LHCN-M2 (cell line): ENCODE results near the gene EPS8L2. TPM values are rescaled to one million over a fixed set of nuclear protein-coding genes. Genes with fewer than 3 reads are reported as not detected.

Experiments used
- DNase-seq: peaks from one replicate; pipeline ENCODE4 v3.0.0-alpha.2; 2012; ENCODE audit warnings: low read depth
- total RNA-seq: library from RNA; depleted of rRNA; stranded (reverse); fragments of >200 nt; gene quantifications from 2 replicates; pipeline ENCODE4 v1.2.3, GENCODE V29; 2014

The EPS8L2 gene
- total RNA-seq, 1 experiment from 2014 or later, result 10.9 TPM

DNA sequence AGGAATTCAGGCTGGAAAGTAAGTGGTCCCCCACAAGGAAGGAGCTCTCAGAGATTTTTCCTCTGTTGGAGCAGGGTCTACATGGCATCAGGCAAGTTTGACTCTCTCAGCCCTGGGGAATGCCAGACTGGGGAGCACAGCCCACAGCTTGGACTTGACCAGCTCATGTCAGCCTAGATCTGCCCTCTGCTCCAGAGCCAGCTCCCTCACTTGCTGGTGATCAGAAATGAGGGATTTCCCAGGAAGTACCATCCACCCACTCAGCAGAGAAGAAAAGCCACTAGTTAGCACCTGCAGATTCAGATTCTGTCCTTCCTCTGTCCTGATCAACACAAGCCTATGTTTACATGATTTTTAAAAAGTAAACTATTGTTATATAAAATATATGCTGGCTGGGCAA lies 54.2 kb downstream of the EPS8L2 start:
- no peak for DNase-seq

DNA sequence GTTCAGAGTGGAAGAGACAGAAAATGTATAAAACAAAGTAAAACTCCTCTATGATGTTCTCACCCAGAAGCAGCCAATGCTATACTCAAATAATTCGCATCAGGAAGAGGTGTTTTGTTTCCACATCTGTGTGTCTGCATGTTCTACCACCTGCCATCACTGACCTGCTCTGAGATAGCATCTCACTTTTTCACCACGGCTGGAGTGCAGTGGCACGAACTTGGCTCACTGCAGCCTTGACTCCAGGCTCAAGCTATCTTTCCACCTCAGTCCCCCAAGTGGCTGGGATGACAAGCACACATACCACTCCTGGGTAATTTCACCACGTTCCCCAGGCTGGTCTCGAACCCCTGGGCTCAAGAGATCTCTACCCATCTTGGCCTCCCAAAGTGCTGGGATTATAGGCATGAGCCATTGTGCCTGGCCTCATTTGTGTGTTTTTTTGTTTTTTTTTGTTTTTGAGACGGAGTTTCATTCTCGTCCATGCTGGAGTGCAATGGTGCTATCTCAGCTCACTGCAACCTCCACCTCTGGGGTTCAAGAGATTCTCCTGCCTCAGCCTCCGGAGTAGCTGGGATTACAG lies 55.6 kb downstream of the EPS8L2 start:
- no peak for DNase-seq

DNA sequence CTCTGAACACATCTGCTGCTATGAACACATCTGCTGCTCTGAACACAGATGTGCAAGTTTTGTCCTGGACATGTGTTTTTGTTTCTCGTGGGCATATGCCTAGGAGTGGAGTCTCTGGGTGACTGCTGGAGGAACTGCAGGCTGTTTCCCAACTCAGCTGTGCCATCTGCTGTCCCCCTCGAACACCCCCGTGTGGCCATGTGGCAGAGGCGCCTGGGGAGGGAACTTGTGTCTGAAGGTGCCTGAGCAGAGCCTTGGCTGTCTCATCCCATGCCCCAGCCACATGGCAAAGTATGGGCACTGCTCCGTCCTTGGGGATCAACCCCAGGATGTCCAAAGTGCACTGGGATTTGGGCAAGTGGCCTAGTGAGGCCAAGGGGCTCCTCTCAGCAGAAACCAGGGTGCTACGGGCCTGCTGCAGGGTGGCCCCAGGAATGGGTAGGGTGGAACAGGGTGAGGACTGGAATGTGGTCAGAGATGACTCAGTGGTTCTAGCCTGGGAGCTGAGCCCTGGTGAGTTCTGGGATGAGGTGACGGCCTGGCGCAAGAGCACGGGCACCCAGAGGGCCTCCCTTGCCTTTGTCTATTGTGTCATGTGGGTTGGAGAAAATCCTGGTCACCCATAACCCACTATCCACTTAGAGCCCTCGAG lies 56.5 kb downstream of the EPS8L2 start:
- DNase-seq, result peak; percentile 88

DNA sequence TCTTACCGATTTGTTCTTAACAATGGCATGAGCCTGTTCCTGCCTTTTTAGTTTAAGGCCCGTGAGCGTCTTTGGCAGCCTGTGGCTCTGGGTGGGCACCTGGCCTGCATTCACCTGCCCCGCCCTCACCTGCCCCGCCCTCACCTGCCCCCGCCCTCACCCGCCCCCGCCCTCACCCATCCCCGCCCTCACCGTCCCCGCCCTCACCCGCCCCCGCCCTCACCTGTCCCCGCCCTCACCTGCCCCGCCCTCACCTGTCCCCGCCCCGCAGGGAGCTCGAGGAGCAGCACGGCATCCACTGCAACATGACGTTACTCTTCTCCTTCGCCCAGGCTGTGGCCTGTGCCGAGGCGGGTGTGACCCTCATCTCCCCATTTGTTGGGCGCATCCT lies 57.0 kb downstream of the EPS8L2 start:
- DNase-seq, result no peak

DNA sequence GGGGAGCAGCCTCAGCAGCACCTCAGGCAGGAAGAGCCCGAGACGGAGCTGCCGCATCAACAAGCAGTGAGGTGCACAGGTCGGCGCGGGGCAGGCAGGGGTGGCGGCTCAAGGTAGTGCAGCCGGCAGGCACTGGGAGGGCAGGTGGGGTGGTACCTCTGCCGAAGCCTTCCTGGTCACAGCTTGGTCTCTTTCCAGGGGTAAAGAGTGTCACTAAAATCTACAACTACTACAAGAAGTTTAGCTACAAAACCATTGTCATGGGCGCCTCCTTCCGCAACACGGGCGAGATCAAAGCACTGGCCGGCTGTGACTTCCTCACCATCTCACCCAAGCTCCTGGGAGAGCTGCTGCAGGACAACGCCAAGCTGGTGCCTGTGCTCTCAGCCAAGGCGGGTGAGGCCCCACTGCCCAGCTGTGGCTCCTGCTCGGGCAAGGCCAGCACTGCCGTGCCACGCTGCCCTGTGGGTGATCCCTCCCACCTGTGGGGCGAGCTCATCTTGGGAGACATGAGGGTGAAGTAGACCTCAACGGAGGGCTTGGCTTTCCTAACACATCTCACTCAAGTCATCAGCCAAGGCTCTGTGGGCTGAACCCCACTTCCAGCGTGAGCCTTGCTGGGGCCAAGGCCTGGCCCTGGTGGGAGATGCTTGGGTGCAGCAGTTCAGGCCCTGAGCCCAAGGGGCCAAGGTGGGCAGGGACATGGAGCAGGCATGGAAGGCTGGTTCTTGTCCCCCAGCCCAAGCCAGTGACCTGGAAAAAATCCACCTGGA lies 57.7 kb downstream of the EPS8L2 start:
- no peak for DNase-seq

DNA sequence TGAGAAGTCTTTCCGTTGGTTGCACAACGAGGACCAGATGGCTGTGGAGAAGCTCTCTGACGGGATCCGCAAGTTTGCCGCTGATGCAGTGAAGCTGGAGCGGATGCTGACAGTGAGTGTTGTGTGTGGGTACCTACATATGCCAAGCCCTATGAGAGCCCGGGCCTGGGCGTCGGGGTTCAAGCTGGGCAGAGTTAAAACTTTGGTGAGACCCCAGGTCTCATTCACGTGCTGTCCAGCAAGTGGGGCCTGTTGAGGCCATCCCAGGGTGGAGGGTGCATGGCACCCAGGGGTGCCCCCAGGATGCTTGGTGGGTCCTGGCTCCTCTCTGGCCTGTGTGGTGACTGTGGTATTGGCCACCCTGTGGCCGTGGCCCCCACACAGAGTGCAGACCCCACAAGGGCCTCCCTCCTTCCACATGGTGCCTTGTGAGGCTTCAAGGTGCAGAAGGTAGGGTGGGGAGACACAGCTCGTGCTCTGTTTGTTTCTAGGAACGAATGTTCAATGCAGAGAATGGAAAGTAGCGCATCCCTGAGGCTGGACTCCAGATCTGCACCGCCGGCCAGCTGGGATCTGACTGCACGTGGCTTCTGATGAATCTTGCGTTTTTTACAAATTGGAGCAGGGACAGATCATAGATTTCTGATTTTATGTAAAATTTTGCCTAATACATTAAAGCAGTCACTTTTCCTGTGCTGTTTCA lies 58.4 kb downstream of the EPS8L2 start:
- no peak for DNase-seq

DNA sequence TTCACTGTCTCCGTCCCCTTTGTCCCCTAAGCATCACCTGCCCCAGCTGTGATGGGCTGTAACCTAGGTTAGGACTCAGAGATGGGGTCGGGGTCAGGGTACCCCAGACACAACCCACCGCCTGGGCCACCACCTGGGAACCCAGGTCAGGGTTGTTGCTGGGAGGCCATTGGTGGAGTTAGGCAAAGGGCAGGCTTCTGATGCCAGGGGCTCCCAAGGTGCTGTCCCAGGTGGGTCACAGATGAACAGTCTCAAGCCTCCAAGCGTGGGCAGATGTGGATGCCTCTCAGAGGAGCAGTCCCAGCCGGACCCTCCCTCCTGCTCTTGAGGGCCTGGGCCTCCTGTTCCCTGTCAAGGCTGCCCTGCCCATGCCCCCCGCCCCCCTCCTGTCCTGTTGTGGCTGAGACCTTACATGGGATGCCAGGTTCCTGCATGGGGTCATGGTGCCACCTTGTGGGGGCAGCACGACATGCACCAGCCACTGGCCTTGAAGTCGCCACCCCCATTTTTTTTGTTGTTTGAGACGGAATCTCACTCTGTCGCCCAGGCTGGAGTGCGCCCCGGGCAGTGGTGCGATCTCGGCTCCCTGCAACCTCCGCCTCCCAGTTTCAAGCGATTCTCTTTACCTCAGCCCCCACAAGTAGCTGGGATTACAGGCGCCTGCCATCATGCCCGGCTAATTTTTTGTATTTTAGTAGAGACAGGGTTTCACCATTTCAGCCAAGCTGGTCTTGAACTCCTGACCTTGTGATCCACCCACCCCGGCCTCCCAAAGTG lies 59.2 kb downstream of the EPS8L2 start:
- DNase-seq, result peak; percentile 44

DNA sequence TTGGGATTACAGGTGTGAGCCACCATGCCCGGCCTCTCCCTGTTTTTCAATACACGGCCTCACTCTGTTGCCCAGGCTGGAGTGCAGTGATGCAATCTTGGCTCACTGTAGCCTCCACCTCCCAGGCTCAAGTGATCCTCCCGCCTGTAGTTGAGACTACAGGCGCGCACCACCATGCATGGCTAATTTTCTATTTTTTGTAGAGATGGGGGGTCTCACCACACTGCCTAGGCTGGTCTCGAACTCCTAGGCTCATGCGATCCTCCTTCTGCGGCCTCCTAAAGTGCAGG lies 59.7 kb downstream of the EPS8L2 start:
- no peak for DNase-seq

DNA sequence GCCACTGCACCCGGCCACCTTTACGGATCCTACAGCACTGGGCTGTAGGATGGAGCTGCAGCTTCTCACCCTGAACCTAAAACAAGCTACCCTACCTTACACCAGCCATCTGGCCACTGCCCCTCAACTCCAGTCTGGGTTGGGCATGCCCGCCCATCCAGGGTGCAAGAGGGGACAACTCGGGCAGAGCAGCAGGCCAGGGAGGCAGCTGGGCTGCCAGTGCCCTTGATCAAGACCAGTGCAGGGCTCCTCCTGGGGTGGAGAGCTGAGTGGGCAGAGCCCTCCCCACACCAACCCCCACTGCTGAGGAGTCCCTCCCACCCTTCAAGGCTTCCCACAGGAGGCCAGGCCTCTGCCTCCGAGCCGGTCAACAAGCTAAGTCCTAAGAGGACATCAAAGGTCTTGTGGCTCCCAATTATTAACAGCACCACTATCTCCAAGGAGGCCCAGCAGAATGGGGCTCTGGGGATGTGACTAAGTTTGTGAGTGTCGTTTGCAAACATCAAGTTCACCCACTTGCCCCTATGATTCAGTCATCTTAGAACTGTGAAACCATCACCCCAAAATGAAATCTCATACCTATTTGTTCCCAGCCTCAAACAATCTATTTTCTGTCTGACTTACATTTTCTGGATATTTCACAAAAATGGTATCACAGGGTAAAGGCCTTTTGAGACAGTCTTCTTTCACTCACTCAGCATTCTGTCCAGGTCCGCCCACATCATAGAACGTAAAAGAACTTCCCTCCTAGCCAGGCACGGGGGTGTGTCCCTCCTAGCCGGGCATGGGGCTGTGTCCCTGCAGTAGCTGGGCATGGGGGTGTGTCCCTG lies 60.3 kb downstream of the EPS8L2 start:
- no peak for DNase-seq

DNA sequence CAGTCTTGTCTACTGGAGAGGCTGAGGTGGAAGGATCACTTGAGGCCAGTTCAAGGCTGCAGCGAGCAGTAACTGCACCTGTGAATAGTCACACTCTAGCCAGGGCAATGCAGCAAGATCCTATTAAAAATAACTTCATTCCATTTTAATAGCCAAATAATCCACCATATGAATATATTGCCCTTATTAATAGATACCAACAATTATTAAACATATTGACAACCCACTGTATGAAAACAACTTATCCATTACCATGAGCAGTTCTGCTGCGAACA lies 60.8 kb downstream of the EPS8L2 start:
- no peak for DNase-seq

DNA sequence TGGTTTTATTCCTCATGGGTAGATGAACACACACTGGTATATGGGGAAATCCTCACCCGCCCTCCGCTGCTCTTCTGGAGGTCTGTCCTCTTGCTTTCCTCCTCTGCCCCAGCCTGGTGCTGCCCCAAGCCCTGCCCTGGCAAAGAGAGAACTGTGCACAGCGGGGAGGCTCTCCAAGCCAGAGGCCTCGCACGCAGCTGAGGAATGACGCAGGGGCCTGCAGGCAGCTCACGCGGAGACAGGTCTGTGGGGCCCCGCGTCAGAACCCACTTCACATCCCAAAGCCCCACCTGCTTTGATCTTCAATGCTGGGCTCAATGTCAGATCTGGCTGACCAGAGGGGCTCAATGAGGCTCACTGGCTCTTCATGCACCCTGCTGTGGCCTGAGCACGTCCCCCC lies 61.2 kb downstream of the EPS8L2 start:
- no peak for DNase-seq

DNA sequence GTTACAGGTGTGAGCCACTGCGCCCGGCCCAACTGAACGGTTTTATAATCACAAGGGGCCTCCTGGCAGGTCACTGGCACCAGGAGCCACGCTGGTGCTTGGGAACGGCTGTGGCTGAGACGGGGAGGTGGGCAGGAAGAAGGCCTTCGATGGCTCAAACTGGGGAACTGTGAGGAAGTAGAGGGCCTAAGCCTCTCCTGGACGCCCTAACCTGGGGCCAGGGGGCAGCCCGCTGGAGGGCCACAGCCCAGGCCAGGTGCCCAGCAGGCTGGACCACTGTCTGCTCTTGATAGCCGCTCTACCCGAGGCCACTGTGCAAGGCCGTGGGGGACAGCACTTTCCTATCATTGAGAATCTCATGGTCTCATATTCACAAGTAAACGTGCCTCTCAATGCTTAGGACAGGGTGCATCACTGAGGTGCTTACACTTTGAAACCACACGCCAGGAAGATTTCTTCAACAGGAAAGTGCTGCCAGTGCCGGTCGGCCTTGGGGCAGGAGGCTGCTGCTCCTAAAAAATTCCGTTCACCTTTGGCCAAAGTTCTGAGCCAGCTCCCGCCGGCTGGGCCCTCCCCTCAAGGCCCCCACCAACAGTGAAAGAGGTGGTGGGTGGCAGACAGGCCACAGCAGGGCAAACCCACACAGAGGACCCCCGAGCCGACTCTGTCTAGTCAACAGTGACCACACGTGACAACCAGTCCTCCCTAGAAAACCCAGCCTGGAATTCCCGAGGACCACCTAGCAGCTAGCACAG lies 64.0 kb downstream of the EPS8L2 start:
- DNase-seq, result no peak

DNA sequence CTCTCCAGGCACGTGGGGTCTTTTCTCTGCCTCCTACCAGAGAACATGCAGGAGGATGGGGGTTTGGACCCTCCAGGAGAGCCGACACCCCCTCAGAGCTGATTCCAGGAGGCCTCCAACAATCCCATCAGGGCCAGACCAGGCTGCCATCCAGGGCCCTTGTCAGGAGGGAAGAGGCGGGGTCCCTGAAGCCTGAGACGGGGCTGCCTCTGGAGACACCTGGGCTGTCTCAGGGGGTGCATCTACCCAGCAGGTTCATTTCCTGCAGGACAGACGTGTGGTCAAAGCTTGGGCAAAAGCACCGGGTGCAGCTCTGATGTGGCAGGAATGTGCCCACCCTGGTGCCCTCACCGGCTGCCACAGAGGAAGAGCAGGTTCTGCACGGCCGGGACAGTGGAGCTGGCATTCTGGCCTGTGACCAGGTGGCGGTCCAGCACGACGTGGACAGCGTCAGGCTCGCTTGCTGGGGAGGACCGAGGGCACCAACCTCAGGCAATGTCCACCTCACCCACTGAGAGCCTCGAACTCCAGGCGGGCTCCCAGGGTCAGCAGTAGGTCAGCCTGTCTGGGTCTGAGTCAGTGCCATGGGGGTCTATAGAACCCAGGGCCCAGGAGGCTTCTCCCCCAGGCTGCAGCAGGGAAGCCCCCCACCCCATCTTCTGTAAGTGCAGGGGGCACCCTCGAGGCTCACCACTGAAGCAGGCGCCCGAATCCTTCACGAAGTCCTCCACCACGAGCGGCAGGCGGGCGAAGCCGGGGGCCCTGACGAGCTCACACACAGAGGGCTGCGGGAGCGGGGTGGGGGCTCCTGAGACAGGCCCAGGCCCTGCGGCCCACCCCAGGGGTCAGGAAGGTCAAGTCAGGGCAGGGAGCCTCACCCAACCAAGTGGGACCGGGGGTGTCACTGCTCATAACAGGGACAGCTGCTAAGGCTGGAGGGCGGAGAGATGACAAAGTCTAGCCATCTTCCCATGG lies 64.9 kb downstream of the EPS8L2 start:
- no peak for DNase-seq

DNA sequence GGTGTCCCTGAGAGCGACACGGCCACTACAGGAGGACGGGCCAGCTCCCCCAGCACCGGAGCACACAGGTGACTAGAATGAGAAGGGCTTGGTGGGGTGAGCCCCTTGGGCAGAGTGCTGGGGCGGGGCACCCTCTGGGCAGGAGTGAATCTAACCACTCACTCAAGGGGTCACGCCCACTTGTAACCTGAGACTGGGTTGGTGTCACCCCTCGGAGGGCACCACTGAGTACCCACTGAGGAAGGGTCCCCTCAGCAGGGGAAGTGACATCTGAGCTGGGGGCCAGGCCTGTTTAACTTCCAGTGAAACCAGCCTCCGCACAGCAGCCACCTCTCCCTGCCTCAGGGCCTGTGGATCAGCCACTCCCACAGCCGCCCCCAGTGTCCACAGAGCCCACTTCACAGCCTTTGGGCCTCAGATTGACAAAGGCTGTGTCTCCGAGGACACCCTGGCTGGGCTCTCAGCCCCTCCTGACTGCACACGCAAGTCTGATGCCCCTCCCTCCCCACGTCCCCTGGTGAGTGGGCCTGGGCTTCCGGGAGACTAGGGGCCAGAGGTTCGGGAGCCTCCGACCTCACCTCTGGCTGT lies 65.7 kb downstream of the EPS8L2 start:
- no peak for DNase-seq

DNA sequence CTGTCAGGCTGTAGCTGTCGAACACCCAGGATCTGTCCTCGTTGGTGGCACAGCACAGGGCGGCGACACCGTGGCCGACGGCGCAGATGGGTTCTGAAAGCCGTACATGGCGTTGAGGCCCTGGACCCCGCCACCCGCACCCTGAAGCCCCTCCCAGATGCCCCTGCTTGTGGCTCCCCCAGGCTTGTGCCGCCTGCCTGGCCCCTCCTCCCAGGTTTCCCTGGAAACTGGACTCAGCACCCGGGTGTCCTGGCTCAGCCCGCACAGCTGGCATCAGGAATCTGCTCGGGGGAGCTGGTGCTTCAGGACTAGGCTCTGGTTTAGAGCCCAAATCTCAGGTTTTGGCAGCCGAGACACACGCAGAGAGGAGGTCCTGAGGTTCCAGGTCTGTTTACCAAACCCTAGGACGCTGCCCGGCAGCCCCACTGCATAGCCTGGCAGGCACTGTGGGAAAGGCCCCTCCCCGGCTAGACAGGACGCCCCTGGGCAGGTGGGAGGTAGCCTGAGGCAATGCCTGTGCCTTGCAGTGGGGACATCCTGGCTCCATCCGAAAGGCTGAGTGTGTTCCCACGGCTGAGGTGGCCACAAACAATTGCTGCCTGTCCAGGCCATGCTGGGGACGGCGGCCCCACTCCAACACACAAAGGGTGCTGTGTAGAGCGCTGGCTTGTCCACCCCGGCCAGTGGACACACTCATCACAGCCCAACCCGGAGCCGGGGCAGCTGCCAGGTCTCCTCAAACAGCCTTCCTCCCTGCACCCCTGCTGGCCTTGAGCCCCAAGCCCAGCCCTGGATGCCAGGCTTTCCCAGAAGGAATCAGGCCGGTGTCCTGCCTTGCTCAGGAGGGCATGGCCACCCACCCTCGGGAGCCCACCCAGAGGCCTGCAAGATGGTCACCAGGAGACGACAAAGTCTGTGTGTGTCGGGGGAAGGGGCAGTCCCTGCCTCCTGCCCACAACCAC lies 66.7 kb downstream of the EPS8L2 start:
- no peak for DNase-seq

DNA sequence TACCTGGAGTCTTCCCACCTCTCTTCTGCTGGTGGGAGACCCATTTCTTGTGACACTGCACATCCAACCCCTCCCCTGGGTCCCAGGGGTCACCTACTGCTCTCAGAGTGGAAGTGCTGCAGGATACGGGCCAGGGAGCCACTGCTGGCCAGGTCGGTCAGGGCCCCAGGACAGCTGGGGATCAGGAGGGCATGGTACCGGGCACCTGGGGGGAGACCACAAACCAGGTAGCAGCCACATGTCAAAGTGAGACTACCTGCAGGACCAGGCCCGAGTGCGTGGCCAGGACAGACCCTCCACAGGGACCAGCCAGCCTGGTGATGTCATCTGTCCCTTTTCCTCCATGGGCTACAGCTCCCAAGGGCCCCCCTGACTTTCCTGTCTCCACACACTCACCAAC lies 67.4 kb downstream of the EPS8L2 start:
- no peak for DNase-seq

DNA sequence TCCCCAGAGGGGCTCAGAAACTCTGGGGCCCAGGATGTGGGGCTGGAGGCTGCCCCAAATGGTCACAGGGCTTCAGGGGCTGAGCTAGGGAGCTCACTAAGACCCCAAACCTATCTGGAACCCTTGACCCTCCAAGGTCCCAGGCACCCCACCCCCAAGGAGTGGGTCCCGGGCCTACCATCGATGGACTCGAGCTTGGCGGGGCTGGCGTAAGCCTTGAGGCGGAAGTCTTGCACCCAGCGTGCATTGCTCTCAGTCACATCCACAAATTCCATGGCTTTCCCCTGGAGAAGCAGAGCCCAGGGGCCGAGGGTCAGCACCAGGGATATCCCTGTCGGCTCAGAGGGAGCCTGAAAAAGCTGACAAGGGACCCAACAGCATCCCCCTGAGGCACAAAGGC lies 67.8 kb downstream of the EPS8L2 start:
- no peak for DNase-seq
